A549 (cell line): ENCODE measurements around the gene IQCE. TPM values are rescaled to one million over a fixed set of nuclear protein-coding genes. Genes with fewer than 3 reads are reported as not detected.

ENCODE experiments used
- ATAC-seq, 2 experiments: fragments of 200-7000 bp in 1 of 2; fragments of >200 bp in 1 of 2; cut with Nextera tagmentation in 1 of 2; cut with Tn5 transposase in 1 of 2; 3 replicates each; pipeline versions ENCODE4 v1.8.0 to v1.9.1; 2018 to 2020; ENCODE audit warnings: mild to moderate bottlenecking in 1 of 2, moderate library complexity in 1 of 2
- CTCF ChIA-PET: fragments of 300-600 bp; sonication (Branson Sonifier 250); formaldehyde crosslinking; extraction: SDS; loops from one replicate; lab custom pipeline; 2021; ENCODE audit warnings: antibody characterized with exemption, inconsistent platforms; lab: Yijun Ruan, JAX
- POLR2A ChIA-PET: fragments of 350-600 bp; formaldehyde crosslinking; extraction: SDS; loops from one replicate; lab custom pipeline; 2021; ENCODE audit warnings: antibody characterized with exemption, inconsistent platforms; lab: Yijun Ruan, JAX
- DNase-seq, 2 experiments: peaks; one replicate each; pipeline versions ENCODE4 v3.0.0 to v3.0.0-alpha.2; 2011 to 2016; ENCODE audit warnings: low read depth in 1 of 2, low spot score in 1 of 2
- FAIRE-seq: peaks from 2 replicates; lab custom pipeline; 2011; peaks lifted over from hg19 to GRCh38; lab: Jason Lieb, UNC
- H3K27ac ChIP-seq, 2 experiments: fragments of >200 bp; sonication (Bioruptor Twin); formaldehyde crosslinking; 3 replicates each; pipeline ENCODE4 v1.5.1; 2016 to 2017
- H3K4me1 ChIP-seq: fragments of >200 bp; sonication (Bioruptor Twin); formaldehyde crosslinking; 3 replicates; pipeline ENCODE4 v1.6.1; 2016
- H3K4me2 ChIP-seq: fragments of >200 bp; sonication (Bioruptor Twin); formaldehyde crosslinking; 3 replicates; pipeline ENCODE4 v1.6.1; 2016
- H3K4me3 ChIP-seq: fragments of >200 bp; sonication (Bioruptor Twin); formaldehyde crosslinking; 3 replicates; pipeline ENCODE4 v1.5.1; 2016
- H3K9me3 ChIP-seq: fragments of >200 bp; sonication (Bioruptor Twin); formaldehyde crosslinking; 3 replicates; pipeline ENCODE4 v1.6.1; 2016
- CBX8 ChIP-seq: fragments of 200-600 bp; sonication (generic); IDR thresholded peaks from 2 replicates; pipeline ENCODE4 v1.6.1; 2016
- CHD4 ChIP-seq: fragments of 200-600 bp; sonication (generic); IDR thresholded peaks from 2 replicates; pipeline ENCODE4 v1.6.1; 2016; ENCODE audit warnings: antibody characterized with exemption, mild to moderate bottlenecking, borderline replicate concordance
- EHMT2 ChIP-seq: fragments of 200-600 bp; sonication (generic); IDR thresholded peaks from 2 replicates; pipeline ENCODE4 v1.6.1; 2016; ENCODE audit warnings: antibody characterized with exemption, low read depth, mild to moderate bottlenecking, moderate library complexity
- EP300 ChIP-seq, 2 experiments: fragments of >200 bp; sonication (Bioruptor Twin); formaldehyde crosslinking; IDR thresholded peaks; 2 replicates in 1 of 2; 3 replicates in 1 of 2; pipeline ENCODE4 v1.6.1; 2016 to 2017
- ESRRA ChIP-seq: fragments of 150-350 bp; IDR thresholded peaks from 2 replicates; pipeline ENCODE4 v1.6.1; 2014; ENCODE audit warnings: mild to moderate bottlenecking, low read length, borderline replicate concordance
- FOSB ChIP-seq: fragments of 250-450 bp; sonication (Bioruptor Pico); IDR thresholded peaks from 2 replicates; pipeline ENCODE4 v1.5.0; 2020; ENCODE audit warnings: mild to moderate bottlenecking, moderate library complexity
- FOSL2 ChIP-seq, 2 experiments: fragments of 450-650 bp in 1 of 2; fragments of >200 bp in 1 of 2; sonication (Bioruptor Twin) in 1 of 2; formaldehyde crosslinking; IDR thresholded peaks; 2 replicates each; pipeline versions ENCODE4 v1.5.0 to v1.6.1; 2016 to 2020; ENCODE audit warnings: mild to moderate bottlenecking in 1 of 2, moderate library complexity in 1 of 2
- FOXS1 ChIP-seq: fragments of 250-450 bp; sonication (Bioruptor Pico); IDR thresholded peaks from 2 replicates; pipeline ENCODE4 v1.5.0; 2020; ENCODE audit warnings: mild to moderate bottlenecking, moderate library complexity
- HOXB13 ChIP-seq: fragments of 250-450 bp; sonication (Bioruptor Pico); IDR thresholded peaks from 2 replicates; pipeline ENCODE4 v1.5.0; 2020; ENCODE audit warnings: low read depth, mild to moderate bottlenecking, moderate library complexity
- KDM5A ChIP-seq: fragments of 200-600 bp; sonication (generic); IDR thresholded peaks from 2 replicates; pipeline ENCODE4 v1.6.1; 2016; ENCODE audit warnings: antibody characterized with exemption, mild to moderate bottlenecking
- MAFK ChIP-seq: fragments of 450-650 bp; IDR thresholded peaks from 2 replicates; pipeline ENCODE4 v1.6.1; 2014; ENCODE audit not compliant: partially characterized antibody
- MYC ChIP-seq: IDR thresholded peaks from 2 replicates; pipeline ENCODE4 v1.6.1; 2012; ENCODE audit warnings: mild to moderate bottlenecking, inconsistent platforms, low read length, improper control_type of control experiment, borderline replicate concordance
- POLR2A ChIP-seq: IDR thresholded peaks from 2 replicates; pipeline ENCODE4 v1.6.1; 2012; ENCODE audit warnings: mild to moderate bottlenecking, low read length
- SREBF2 ChIP-seq: fragments of 450-650 bp; IDR thresholded peaks from 2 replicates; pipeline ENCODE4 v1.6.1; 2014; ENCODE audit warnings: mild to moderate bottlenecking, moderate library complexity
- TFCP2L1 ChIP-seq: fragments of 250-450 bp; sonication (Bioruptor Pico); IDR thresholded peaks from 2 replicates; pipeline ENCODE4 v1.5.0; 2021; ENCODE audit warnings: mild to moderate bottlenecking
- ZSCAN20 ChIP-seq: fragments of 250-450 bp; sonication (Bioruptor Pico); IDR thresholded peaks from 2 replicates; pipeline ENCODE4 v1.8.0; 2022; ENCODE audit warnings: mild to moderate bottlenecking, moderate library complexity
- WGBS: methylation state at CpG from one replicate; pipeline ENCODE4 v1.1.6; 2017; ENCODE audit errors: missing lambda C conversion rate; 5-methylcytosine and 5-hydroxymethylcytosine counted together
- polyA plus RNA-seq, 4 experiments: library from polyadenylated mRNA; depleted of rRNA in 3 of 4; stranded (reverse); fragments of >200 nt; fragmentation: RNase III in 1 of 4; extraction: RNeasy Plus Mini Kit Qiagen cat#74134 plus additional on column Dnase treatment in 1 of 4; gene quantifications; 2 replicates in 3 of 4; 3 replicates in 1 of 4; pipeline ENCODE4 v1.2.3, GENCODE V29; 2011 to 2017
- TF ChIP-seq, protein P1 (sequence below): fragments of 250-450 bp; sonication (Bioruptor Pico); IDR thresholded peaks from 2 replicates; pipeline ENCODE4 v1.5.0; 2021; ENCODE audit warnings: mild to moderate bottlenecking, moderate library complexity, borderline replicate concordance
- TF ChIP-seq, protein P2 (sequence below): IDR thresholded peaks from 2 replicates; pipeline ENCODE4 v1.6.1; 2012
- TF ChIP-seq, protein P3 (sequence below): fragments of 150-350 bp; IDR thresholded peaks from 2 replicates; pipeline ENCODE4 v1.6.1; 2014; ENCODE audit warnings: low read depth, mild to moderate bottlenecking, low read length
- TF ChIP-seq, protein P4 (sequence below): fragments of >200 bp; sonication (Bioruptor Twin); formaldehyde crosslinking; IDR thresholded peaks from 3 replicates; pipeline ENCODE4 v1.5.1; 2016
- TF ChIP-seq, protein P5 (sequence below): IDR thresholded peaks from 2 replicates; pipeline ENCODE4 v1.6.1; 2012; ENCODE audit warnings: low read depth, borderline replicate concordance
- TF ChIP-seq, protein P6 (sequence below): fragments of >200 bp; sonication (Bioruptor Twin); formaldehyde crosslinking; IDR thresholded peaks from 3 replicates; pipeline ENCODE4 v1.6.1; 2016
- TF ChIP-seq, protein P7 (sequence below): fragments of 250-450 bp; sonication (Bioruptor Pico); IDR thresholded peaks from 2 replicates; pipeline ENCODE4 v1.5.0; 2020; ENCODE audit warnings: low read depth, mild to moderate bottlenecking, moderate library complexity

The IQCE gene
- polyA plus RNA-seq, 2 of the 4 experiments (the other 2 are of a cell fraction) = 10.6 to 13.0 TPM

DNA sequence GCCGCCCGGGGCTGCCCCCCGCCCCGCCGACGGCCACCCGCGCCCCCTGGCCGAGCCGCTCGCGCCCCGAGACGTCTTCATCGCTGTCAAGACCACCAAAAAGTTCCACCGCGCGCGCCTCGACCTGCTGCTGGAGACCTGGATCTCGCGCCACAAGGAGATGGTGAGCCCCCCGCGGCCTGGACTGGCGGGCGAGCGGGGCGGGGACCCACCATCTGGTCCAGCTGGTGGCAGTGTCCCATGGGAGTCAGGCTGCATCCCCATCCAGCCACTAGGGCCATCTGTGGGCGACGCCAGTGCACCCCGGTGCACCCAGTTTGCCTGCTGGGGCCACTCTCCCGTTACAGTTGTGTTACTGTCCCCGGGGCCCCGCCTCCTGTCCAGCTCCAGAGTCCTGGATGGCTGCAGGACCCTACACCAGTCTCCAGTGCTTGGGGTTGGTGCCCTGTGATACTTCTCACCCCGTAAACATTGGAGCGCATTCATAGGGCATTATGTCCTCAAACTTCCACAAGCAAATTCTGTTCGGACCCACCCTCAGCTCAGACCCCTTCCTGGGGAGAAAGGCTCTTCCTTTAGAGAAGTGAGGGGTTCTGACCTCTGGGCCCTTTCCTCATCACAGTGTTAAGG lies 38.5 kb upstream of the IQCE start:
- POLR2A ChIA-PET = interaction anchor here (0.7 kb wide), 1 partner anchor 24 kb away, joined by 3 read pairs; no protein-coding TSS in a partner anchor
- H3K27ac ChIP-seq = peak overlapping the region; percentile 43 to 95; a peak in 5 of 6 replicates
- CTCF ChIA-PET = interaction anchor here (0.7 to 1.4 kb wide), 3 partner anchors 38 to 52 kb away, joined by 3 to 4 read pairs (median 3); partner anchors contain the start of gene IQCE
- H3K4me1 ChIP-seq = peaks cover 74% of the 10 kb centered on the region
- DNase-seq (peak; percentile 55 to 79), FAIRE-seq (no peak), ATAC-seq (peak; percentile 39 to 40)
- no peaks in the 10 kb centered on the region for H3K9me3 ChIP-seq
- peak overlapping the region; percentile 99 for H3K4me2 ChIP-seq
- 9% methylated on average over 9 of the region's 37 CpGs for WGBS
- TF ChIP-seq ESRRA (no peak), SREBF2 (no peak), CBX8 (no peak), ZSCAN20 (CRISPR knock-in tag) (no peak), TFCP2L1 (no peak), MAFK (no peak), KDM5A (no peak), FOXS1 (CRISPR knock-in tag) (no peak), POLR2A (no peak)
- TF ChIP-seq, protein P1, sequence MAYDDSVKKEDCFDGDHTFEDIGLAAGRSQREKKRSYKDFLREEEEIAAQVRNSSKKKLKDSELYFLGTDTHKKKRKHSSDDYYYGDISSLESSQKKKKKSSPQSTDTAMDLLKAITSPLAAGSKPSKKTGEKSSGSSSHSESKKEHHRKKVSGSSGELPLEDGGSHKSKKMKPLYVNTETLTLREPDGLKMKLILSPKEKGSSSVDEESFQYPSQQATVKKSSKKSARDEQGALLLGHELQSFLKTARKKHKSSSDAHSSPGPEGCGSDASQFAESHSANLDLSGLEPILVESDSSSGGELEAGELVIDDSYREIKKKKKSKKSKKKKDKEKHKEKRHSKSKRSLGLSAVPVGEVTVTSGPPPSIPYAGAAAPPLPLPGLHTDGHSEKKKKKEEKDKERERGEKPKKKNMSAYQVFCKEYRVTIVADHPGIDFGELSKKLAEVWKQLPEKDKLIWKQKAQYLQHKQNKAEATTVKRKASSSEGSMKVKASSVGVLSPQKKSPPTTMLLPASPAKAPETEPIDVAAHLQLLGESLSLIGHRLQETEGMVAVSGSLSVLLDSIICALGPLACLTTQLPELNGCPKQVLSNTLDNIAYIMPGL (CRISPR knock-in tag) = no peak
- TF ChIP-seq, protein P2, sequence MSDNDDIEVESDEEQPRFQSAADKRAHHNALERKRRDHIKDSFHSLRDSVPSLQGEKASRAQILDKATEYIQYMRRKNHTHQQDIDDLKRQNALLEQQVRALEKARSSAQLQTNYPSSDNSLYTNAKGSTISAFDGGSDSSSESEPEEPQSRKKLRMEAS = no peak
- TF ChIP-seq, protein P3, sequence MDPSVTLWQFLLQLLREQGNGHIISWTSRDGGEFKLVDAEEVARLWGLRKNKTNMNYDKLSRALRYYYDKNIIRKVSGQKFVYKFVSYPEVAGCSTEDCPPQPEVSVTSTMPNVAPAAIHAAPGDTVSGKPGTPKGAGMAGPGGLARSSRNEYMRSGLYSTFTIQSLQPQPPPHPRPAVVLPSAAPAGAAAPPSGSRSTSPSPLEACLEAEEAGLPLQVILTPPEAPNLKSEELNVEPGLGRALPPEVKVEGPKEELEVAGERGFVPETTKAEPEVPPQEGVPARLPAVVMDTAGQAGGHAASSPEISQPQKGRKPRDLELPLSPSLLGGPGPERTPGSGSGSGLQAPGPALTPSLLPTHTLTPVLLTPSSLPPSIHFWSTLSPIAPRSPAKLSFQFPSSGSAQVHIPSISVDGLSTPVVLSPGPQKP = no peak
- TF ChIP-seq, protein P4, sequence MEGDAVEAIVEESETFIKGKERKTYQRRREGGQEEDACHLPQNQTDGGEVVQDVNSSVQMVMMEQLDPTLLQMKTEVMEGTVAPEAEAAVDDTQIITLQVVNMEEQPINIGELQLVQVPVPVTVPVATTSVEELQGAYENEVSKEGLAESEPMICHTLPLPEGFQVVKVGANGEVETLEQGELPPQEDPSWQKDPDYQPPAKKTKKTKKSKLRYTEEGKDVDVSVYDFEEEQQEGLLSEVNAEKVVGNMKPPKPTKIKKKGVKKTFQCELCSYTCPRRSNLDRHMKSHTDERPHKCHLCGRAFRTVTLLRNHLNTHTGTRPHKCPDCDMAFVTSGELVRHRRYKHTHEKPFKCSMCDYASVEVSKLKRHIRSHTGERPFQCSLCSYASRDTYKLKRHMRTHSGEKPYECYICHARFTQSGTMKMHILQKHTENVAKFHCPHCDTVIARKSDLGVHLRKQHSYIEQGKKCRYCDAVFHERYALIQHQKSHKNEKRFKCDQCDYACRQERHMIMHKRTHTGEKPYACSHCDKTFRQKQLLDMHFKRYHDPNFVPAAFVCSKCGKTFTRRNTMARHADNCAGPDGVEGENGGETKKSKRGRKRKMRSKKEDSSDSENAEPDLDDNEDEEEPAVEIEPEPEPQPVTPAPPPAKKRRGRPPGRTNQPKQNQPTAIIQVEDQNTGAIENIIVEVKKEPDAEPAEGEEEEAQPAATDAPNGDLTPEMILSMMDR = no peak
- TF ChIP-seq, protein P5, sequence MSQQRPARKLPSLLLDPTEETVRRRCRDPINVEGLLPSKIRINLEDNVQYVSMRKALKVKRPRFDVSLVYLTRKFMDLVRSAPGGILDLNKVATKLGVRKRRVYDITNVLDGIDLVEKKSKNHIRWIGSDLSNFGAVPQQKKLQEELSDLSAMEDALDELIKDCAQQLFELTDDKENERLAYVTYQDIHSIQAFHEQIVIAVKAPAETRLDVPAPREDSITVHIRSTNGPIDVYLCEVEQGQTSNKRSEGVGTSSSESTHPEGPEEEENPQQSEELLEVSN = no peak
- TF ChIP-seq, protein P6, sequence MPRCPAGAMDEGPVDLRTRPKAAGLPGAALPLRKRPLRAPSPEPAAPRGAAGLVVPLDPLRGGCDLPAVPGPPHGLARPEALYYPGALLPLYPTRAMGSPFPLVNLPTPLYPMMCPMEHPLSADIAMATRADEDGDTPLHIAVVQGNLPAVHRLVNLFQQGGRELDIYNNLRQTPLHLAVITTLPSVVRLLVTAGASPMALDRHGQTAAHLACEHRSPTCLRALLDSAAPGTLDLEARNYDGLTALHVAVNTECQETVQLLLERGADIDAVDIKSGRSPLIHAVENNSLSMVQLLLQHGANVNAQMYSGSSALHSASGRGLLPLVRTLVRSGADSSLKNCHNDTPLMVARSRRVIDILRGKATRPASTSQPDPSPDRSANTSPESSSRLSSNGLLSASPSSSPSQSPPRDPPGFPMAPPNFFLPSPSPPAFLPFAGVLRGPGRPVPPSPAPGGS = no peak
- peak overlapping the region; percentile 55 for H3K4me3 ChIP-seq

DNA sequence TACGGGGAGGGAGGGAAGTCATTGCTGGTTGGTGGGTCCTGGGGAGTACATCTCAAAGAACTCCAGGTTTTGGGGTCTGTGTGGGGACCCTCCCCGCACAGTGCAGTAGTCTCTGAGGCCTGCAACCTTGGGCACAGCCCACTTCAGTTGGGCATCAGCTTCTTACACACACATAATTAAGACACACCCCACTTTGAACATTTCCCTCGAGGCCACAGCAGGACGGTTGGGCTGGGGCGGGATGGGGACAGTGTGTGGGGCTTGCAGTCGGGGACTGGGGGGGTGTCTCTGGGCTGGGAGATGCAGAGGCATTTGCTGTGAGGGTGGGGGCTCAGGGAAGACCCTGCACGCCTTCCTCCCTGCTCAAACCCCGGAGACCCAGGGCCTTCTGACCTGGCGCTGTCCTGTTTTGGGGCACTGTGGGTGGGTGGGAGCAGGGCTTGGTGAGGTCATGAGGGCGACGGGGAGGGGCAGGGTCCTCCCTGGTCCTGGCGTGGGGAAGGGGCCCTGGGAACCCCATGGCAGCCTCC lies 38.0 kb upstream of the IQCE start:
- H3K4me2 ChIP-seq = peak overlapping the region; percentile 99
- TF ChIP-seq EHMT2 (no peak), FOSL2 (IDR thresholded peaks at IDR 0.05) (no peak), FOSL2 (CRISPR knock-in tag; IDR thresholded peaks at IDR 0.05) (no peak), HOXB13 (no peak), MYC (no peak), CHD4 (no peak), EP300 (IDR thresholded peaks at IDR 0.05) (no peak), FOSB (no peak), ZSCAN20 (CRISPR knock-in tag) (no peak)
- TF ChIP-seq, protein P7, sequence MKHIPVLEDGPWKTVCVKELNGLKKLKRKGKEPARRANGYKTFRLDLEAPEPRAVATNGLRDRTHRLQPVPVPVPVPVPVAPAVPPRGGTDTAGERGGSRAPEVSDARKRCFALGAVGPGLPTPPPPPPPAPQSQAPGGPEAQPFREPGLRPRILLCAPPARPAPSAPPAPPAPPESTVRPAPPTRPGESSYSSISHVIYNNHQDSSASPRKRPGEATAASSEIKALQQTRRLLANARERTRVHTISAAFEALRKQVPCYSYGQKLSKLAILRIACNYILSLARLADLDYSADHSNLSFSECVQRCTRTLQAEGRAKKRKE (CRISPR knock-in tag) = no peak
- TF ChIP-seq, all 56 proteins: peak for 0
- Histone ChIP-seq H3K4me1 (peaks cover 76% of the 10 kb centered on the region), H3K9me3 (no peaks in the 10 kb centered on the region), H3K27ac (peak overlapping the region in 1 of 2 experiments; percentile 95; a peak in 3 of 6 replicates), H3K4me3 (peak overlapping the region; percentile 55)
- CTCF ChIA-PET = interaction anchor here (1.3 to 1.4 kb wide), 2 partner anchors 38 to 43 kb away, joined by 3 to 4 read pairs; partner anchors contain the start of gene IQCE
- FAIRE-seq = no peak
- 59% methylated on average over 4 of the region's 12 CpGs for WGBS
- ATAC-seq = no peak
- POLR2A ChIA-PET = interaction anchor here (0.7 kb wide), 1 partner anchor 23 kb away, joined by 3 read pairs; no protein-coding TSS in a partner anchor
- DNase-seq = no peak
